GM19328 (cell line): ENCODE measurements around the gene CREBZF.
"Not testable (repeated sequence)": the region's sequence is repeated elsewhere in the genome, so short reads cannot be mapped to it uniquely, and the experiment has no call there.

Experiments used
- ATAC-seq: cut with Tn5 transposase; IDR thresholded peaks from one replicate; pipeline ENCODE4 v1.9.1; 2021; ENCODE audit warnings: mild to moderate bottlenecking, moderate library complexity; ENCODE audit not compliant: unreplicated experiment

The CREBZF gene

DNA sequence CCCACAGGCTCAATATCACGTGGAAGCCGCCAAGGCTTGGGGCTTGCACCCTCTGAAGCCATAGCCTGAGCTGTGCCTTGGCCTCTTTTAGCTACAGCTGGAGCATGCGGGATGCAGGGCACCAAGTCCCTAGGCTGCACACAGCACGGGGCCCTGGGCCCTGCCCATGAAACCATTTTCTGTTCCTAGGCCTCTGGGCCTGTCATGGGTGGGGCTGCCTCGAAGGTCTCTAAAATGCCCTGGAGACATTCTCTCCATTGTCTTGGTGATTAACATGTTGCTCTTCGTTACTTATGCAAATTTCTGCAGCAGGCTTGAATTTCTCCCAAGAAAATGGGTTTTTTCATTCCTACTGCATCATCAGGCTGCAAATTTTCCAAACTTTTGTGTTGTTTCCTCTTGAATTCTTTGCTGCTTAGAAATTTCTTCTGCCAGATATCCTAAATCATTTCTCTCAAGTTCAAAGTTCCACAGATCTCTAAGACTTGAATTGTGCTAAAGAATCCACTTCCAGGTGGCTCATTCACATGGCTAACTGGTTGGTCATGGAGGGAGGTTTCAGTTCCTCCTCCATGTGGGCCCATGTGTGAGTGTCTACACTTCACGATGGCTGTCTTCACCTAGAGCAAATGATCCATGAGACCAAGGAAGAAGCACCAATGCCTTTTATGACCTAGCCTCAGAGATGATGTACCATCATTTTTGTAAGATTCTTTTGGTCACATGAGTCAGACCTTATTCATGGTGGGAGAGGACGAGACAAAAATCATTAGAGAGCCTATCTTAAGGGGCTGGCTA lies 7.4 kb upstream of the CREBZF start:
- no peak for ATAC-seq

- not testable (repeated sequence) for ATAC-seq
Measured at GRCh38 chr11:85670949-85671663, 6.2 kb upstream of the CREBZF start.

DNA sequence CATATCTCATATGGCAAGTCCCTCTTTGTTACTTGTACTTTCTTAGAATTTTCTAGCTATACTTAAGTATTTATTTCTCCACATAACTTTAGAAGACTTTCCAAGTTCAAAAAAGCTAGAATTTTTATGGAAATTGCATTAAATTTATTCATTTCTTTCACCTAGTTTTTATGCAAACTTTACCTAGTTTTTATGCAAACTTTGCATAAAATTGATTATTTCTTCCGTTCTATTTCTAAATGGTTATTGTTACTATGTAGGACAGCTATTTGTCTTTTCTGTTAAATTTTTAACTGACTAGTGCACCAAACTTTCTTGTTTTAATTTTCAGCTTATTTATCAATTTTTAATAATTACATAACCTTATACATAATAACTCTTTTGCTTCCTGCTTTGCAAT lies 3.2 kb upstream of the CREBZF start:
- no peak for ATAC-seq

- ATAC-seq = no peak
Measured at GRCh38 chr11:85666687-85667086, 1.8 kb upstream of the CREBZF start.

- ATAC-seq = no peak
Measured at GRCh38 chr11:85665733-85666132, 804 bp upstream of the CREBZF start.

- peak; percentile 59 for ATAC-seq
Measured at GRCh38 chr11:85663753-85664614, 945 bp downstream of the CREBZF start.

GRCh38 chr11:85663080-85663752 lies 1.7 kb downstream of the CREBZF start:
- no peak for ATAC-seq

- ATAC-seq = no peak
Measured at GRCh38 chr11:85661972-85662664, 2.8 kb downstream of the CREBZF start.

GRCh38 chr11:85658180-85658579 lies 6.7 kb downstream of the CREBZF start:
- ATAC-seq = no peak

- no peak for ATAC-seq
Measured at GRCh38 chr11:85656777-85657176, 8.2 kb downstream of the CREBZF start.

- not testable (repeated sequence) for ATAC-seq
Measured at GRCh38 chr11:85654343-85654742, 10.6 kb downstream of the CREBZF start.

- no peak for ATAC-seq
Measured at GRCh38 chr11:85652786-85653447, 12.0 kb downstream of the CREBZF start.

DNA sequence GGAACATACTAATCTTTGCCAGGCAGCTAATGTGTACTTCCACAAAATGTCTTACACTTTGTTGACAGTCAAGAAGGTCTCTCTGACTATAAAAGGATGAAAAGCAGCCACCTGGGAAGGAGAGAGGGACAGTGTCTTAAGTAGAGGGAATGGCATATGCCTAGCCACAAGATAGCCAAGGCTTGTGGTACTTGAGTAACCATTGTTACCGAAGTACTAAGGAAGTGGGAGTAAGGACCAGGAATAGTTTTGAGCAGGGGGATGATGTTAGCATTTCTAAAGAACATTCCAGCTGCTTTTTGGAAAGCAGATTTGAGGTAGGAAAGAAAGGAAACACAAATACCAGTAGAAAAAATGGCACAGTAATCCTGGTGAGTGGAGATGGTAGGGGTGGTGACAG lies 13.8 kb downstream of the CREBZF start:
- no peak for ATAC-seq

DNA sequence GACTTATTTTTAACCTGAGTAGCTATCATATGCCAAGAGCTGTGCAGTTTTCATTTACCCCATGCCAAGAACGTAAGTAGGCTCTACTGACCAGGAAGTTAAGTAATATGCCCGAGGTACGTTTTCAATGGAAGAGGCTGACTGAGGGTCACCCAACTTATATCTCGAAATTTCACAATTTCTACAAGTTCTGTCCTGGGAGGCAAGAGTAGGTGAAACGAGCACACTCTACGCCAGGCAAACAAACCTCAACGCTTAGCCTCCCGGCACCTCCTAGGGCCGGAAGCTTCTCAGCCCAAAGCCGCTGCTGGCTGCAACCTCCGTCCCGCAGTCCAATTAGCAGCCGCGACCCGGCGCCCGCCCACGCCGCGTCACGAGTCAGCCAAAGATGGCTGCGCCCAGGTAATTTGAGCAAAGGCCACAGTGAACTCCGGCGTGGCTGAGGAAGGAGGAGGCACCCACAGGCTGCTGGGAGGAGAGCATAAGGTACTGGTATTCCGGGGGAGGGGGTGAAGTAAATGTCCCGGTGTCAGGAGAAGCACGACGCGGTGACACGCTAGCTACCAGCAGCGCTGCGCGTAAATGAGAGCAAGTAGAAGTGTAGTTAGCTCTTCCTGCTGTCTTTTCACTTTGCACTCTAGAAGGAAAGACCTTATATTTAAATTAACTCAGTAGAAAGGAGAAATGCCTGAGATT lies 17.2 kb downstream of the CREBZF start, which contains the start of gene TMEM126A:
Gene TMEM126A, plus strand, starts transcription at position 364 of the 696 bp plus-strand sequence. CDS start 2,289 bp downstream, outside the sequence.
- peak; percentile 99 for ATAC-seq

- no peak for ATAC-seq
Measured at GRCh38 chr11:85647078-85647477, 17.9 kb downstream of the CREBZF start.

DNA sequence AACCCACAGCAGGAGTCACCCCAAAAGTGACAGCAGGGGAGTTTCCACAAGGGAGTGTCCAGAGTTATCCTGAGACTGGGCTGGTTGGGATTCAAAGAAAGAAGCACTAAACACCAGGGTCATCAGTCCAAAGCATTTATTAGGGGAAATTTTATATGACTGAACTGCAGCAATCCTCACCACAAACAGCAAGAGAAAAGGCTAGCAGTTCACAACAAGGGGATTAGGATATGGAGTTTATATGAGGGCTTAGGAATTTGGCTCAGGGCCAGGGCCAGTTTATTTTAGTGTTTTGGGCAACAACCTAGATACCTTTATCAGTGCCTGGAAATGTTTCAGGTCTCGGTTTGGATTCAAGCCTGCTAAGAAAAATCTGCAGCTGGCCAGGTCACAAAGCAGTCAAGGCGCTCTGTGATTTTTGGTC lies 21.7 kb downstream of the CREBZF start:
- no peak for ATAC-seq

DNA sequence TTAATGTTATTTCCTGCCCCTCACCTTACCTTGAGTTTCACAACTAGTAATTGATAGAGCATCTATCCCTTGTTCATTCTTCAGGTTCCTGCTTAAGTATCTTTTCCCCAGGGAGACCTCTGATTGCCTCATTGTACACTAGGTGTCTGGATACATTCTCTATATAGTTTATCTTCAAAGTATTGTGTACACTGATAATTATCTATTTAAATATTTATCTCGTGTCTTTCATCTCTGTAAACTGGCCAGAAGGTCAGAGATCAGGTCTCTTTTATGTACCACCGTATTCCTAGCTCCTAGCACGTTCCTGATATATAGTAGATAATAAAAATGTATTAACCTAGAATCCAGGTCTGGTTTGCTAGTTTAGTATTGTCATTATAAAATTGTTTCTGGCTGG lies 30.2 kb downstream of the CREBZF start:
- no peak for ATAC-seq

DNA sequence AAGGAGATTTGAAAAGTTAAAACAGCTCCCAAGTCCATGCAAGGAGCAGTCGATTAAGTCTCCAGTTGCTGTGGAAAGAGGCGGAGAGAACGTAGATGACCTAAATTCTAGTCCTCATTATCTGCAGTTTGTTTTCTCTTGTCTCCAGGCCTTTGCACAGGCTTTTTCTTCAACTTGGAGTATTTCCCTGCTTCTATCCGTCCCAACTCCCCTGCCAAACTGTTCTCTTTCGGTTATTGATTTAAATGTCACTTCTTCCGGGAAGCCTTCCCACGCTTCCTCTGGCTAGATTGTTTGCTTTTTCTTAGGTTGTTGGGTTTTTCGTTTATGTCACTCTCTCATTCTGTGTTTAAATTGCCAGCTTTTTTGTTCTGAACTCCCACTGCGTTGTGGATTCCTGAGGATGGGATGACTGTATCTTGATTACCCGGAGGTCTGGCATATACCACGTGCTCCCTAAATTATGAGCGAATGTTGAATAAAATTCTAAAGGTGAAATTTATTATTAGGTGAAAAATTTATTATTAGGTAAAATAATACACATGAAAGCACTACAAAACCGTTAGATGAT lies 36.1 kb downstream of the CREBZF start:
- ATAC-seq = peak; percentile 3
